ENCODE data around the gene SP8. TPM values are rescaled to one million over a fixed set of nuclear protein-coding genes. Genes with fewer than 3 reads are reported as not detected.

Gene SP8
- total RNA-seq, 6 experiments from 2014 or later: not detected

- Histone ChIP-seq H3K9me3 (no peaks in the 10 kb centered on the region), H3K27ac (no peak overlapping the region), H3K36me3 (no peaks in the 10 kb centered on the region), H3K27me3 (no peaks in the 10 kb centered on the region), H3K4me1 (no peaks in the 10 kb centered on the region), H3K4me3 (no peak overlapping the region)
- TF ChIP-seq CTCF (IDR thresholded peaks at IDR 0.05): no peak
- no peak for TF ChIP-seq POLR2A (IDR thresholded peaks at IDR 0.05)
- intact Hi-C loops (cut with DNase I): no loop called here
- WGBS (ENCODE audit: insufficient coverage, low coverage, low lambda C conversion rate, missing lambda C conversion rate): 83% methylated on average over 1 of the region's 1 CpG
- no peak for ATAC-seq
- DNase-seq: no peak
Measured at GRCh38 chr7:20754001-20754400, 32.7 kb downstream of the SP8 start.

DNA sequence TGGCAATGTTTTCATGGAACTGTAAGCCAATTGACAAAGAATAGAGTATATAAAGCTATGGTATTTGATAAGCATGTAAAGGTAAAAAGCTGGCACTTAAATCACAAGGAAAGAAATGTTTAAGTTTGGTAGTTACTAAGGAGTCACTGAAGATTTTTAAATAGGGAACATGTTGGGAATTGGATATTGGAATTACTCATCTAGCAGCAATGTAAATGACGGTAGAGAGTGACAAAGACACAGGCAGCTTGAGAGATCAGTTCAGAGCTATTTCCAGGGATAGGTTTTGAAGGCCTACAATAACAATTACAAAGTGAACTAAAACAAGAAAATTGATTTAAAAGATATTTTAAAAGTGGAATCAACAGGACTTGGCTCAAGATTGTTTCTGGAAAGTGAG lies 36.8 kb downstream of the SP8 start:
- no peak for TF ChIP-seq CTCF (IDR thresholded peaks at IDR 0.05)
- TF ChIP-seq POLR2A (IDR thresholded peaks at IDR 0.05): no peak
- no peak for DNase-seq
- intact Hi-C loops (cut with DNase I): no loop called here
- no peaks in the 10 kb centered on the region for H3K27me3 ChIP-seq
- H3K4me1 ChIP-seq: no peaks in the 10 kb centered on the region
- H3K4me3 ChIP-seq: no peak overlapping the region
- H3K27ac ChIP-seq: no peak overlapping the region
- no peaks in the 10 kb centered on the region for H3K36me3 ChIP-seq
- no peaks in the 10 kb centered on the region for H3K9me3 ChIP-seq
- ATAC-seq: no peak
- 100% methylated on average over 1 of the region's 1 CpG for WGBS (ENCODE audit: insufficient coverage, low coverage, low lambda C conversion rate, missing lambda C conversion rate)

DNA sequence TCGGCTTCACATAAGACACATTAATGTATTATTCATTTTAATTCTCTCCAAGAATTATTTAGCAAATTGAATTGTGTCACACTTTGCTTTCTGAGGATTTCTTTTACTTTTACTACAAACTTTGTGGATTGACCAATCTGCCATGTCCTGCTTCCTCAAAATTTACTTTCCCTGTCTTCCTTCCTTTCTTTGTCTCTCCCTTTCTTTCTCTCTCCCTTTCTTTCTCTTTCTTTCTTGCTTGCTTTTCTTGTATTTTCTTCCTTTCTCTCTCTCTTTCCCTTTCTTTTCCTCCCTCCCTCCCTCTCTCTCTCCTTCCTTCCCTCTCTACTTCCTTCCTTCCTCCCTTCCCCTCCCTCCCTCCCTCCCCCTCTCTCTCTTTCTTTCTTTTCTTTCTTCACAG lies 37.8 kb downstream of the SP8 start:
- ATAC-seq: no peak
- intact Hi-C loops (cut with DNase I): no loop called here
- TF ChIP-seq CTCF (IDR thresholded peaks at IDR 0.05) (no peak), POLR2A (IDR thresholded peaks at IDR 0.05) (no peak)
- no peaks in the 10 kb centered on the region for H3K4me1 ChIP-seq
- DNase-seq: no peak
- H3K27ac ChIP-seq: no peak overlapping the region
- H3K4me3 ChIP-seq: no peak overlapping the region
- WGBS (ENCODE audit: insufficient coverage, low coverage, low lambda C conversion rate, missing lambda C conversion rate): 100% methylated on average over 1 of the region's 1 CpG
- H3K9me3 ChIP-seq: no peaks in the 10 kb centered on the region
- H3K36me3 ChIP-seq: no peaks in the 10 kb centered on the region
- no peaks in the 10 kb centered on the region for H3K27me3 ChIP-seq

- Histone ChIP-seq H3K27me3 (no peaks in the 10 kb centered on the region), H3K9me3 (no peaks in the 10 kb centered on the region), H3K27ac (no peak overlapping the region), H3K4me1 (no peaks in the 10 kb centered on the region), H3K4me3 (no peak overlapping the region), H3K36me3 (no peaks in the 10 kb centered on the region)
- intact Hi-C loops (cut with DNase I): no loop called here
- DNase-seq (no peak), ATAC-seq (no peak)
- TF ChIP-seq POLR2A (IDR thresholded peaks at IDR 0.05): no peak
- no peak for TF ChIP-seq CTCF (IDR thresholded peaks at IDR 0.05)
- 59% methylated on average over 3 of the region's 3 CpGs for WGBS (ENCODE audit: insufficient coverage, low coverage, low lambda C conversion rate, missing lambda C conversion rate)
Measured at GRCh38 chr7:20747001-20747400, 39.7 kb downstream of the SP8 start.

- DNase-seq (no peak), ATAC-seq (no peak)
- H3K9me3 ChIP-seq: no peaks in the 10 kb centered on the region
- H3K36me3 ChIP-seq: no peaks in the 10 kb centered on the region
- no peaks in the 10 kb centered on the region for H3K4me1 ChIP-seq
- WGBS (ENCODE audit: insufficient coverage, low coverage, low lambda C conversion rate, missing lambda C conversion rate): 92% methylated on average over 6 of the region's 7 CpGs
- no peak for TF ChIP-seq CTCF (IDR thresholded peaks at IDR 0.05)
- TF ChIP-seq POLR2A (IDR thresholded peaks at IDR 0.05): no peak
- no peak overlapping the region for H3K4me3 ChIP-seq
- H3K27ac ChIP-seq: no peak overlapping the region
- intact Hi-C loops (cut with DNase I): no loop called here
- H3K27me3 ChIP-seq: no peaks in the 10 kb centered on the region
Measured at GRCh38 chr7:20745702-20746101, 41.0 kb downstream of the SP8 start.
